ENCODE data around the gene OSBPL2. TPM values are rescaled to one million over a fixed set of nuclear protein-coding genes. Genes with fewer than 3 reads are reported as not detected.

The OSBPL2 gene
- total RNA-seq, 1 experiment from 2014 or later = 49.5 TPM

DNA sequence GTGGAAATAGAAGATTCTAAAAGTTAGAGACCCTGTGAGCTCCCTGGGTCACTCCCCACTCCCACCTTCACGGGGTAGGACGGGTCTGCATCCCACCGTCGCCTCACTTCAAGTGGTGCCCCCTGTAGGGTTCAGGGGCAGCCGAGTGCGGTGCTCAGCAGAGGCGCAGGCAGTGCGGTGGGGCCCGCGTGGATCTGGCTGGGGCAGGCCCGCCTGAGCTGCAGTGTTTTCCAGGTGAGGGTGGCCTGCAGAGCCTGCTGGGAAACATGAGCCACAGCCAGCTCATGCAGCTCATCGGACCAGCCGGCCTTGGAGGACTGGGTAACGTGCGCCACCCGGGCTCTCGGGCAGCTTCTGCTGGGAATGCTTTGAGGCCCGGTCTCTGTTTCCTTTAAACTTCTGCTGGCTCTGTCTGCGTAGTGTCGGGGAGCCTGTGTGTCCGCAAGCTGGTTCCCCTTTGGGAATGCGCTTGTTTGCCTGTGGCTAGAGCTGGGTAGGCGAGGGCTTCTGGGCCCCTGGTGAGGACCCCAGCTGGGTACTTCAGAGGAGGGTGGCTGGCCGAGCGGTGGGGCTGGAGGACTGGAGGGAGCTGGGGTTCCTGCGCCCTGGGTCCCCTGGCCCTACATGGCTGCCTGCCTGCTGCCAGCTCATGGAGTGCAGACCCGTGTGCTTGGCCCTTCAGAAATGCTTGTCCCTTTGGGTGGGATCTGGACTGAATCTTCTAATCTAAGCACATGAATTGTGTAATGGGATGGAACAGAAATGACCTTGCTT lies 68.3 kb downstream of the OSBPL2 start (continued):
- TF ChIP-seq, protein P1, sequence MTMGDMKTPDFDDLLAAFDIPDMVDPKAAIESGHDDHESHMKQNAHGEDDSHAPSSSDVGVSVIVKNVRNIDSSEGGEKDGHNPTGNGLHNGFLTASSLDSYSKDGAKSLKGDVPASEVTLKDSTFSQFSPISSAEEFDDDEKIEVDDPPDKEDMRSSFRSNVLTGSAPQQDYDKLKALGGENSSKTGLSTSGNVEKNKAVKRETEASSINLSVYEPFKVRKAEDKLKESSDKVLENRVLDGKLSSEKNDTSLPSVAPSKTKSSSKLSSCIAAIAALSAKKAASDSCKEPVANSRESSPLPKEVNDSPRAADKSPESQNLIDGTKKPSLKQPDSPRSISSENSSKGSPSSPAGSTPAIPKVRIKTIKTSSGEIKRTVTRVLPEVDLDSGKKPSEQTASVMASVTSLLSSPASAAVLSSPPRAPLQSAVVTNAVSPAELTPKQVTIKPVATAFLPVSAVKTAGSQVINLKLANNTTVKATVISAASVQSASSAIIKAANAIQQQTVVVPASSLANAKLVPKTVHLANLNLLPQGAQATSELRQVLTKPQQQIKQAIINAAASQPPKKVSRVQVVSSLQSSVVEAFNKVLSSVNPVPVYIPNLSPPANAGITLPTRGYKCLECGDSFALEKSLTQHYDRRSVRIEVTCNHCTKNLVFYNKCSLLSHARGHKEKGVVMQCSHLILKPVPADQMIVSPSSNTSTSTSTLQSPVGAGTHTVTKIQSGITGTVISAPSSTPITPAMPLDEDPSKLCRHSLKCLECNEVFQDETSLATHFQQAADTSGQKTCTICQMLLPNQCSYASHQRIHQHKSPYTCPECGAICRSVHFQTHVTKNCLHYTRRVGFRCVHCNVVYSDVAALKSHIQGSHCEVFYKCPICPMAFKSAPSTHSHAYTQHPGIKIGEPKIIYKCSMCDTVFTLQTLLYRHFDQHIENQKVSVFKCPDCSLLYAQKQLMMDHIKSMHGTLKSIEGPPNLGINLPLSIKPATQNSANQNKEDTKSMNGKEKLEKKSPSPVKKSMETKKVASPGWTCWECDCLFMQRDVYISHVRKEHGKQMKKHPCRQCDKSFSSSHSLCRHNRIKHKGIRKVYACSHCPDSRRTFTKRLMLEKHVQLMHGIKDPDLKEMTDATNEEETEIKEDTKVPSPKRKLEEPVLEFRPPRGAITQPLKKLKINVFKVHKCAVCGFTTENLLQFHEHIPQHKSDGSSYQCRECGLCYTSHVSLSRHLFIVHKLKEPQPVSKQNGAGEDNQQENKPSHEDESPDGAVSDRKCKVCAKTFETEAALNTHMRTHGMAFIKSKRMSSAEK (CRISPR knock-in tag; IDR thresholded peaks at IDR 0.05; ENCODE audit: borderline replicate concordance) = no peak
- TF ChIP-seq ZBTB21 (CRISPR knock-in tag; IDR thresholded peaks at IDR 0.05; ENCODE audit: borderline replicate concordance) (no peak), ETV6 (CRISPR knock-in tag; IDR thresholded peaks at IDR 0.05) (no peak), TCF7 (CRISPR knock-in tag; IDR thresholded peaks at IDR 0.05; ENCODE audit: low read depth) (no peak), CREB1 (CRISPR knock-in tag; IDR thresholded peaks at IDR 0.05) (no peak), USF2 (CRISPR knock-in tag; IDR thresholded peaks at IDR 0.05) (no peak), EMX1 (CRISPR knock-in tag; IDR thresholded peaks at IDR 0.05) (no peak), SMAD3 (CRISPR knock-in tag; IDR thresholded peaks at IDR 0.05; ENCODE audit: borderline replicate concordance) (no peak), IRF1 (CRISPR knock-in tag; IDR thresholded peaks at IDR 0.05) (no peak), AFF4 (CRISPR knock-in tag; IDR thresholded peaks at IDR 0.05; ENCODE audit: borderline replicate concordance) (no peak), PRDM15 (CRISPR knock-in tag; IDR thresholded peaks at IDR 0.05) (no peak), SOX15 (CRISPR knock-in tag; IDR thresholded peaks at IDR 0.05) (no peak), RORB (CRISPR knock-in tag; IDR thresholded peaks at IDR 0.05) (no peak)
- TF ChIP-seq, protein P2, sequence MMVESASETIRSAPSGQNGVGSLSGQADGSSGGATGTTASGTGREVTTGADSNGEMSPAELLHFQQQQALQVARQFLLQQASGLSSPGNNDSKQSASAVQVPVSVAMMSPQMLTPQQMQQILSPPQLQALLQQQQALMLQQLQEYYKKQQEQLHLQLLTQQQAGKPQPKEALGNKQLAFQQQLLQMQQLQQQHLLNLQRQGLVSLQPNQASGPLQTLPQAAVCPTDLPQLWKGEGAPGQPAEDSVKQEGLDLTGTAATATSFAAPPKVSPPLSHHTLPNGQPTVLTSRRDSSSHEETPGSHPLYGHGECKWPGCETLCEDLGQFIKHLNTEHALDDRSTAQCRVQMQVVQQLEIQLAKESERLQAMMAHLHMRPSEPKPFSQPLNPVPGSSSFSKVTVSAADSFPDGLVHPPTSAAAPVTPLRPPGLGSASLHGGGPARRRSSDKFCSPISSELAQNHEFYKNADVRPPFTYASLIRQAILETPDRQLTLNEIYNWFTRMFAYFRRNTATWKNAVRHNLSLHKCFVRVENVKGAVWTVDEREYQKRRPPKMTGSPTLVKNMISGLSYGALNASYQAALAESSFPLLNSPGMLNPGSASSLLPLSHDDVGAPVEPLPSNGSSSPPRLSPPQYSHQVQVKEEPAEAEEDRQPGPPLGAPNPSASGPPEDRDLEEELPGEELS (CRISPR knock-in tag; IDR thresholded peaks at IDR 0.05) = no peak

Measured in WTC11 (cell line).